ENCODE measurements around the gene DIABLO.
A peak's percentile ranks its signal among the peaks of the same experiment; 100 is the strongest.
"Not testable (repeated sequence)": the region's sequence is repeated elsewhere in the genome, so short reads cannot be mapped to it uniquely, and the experiment has no call there.

Gene DIABLO

DNA sequence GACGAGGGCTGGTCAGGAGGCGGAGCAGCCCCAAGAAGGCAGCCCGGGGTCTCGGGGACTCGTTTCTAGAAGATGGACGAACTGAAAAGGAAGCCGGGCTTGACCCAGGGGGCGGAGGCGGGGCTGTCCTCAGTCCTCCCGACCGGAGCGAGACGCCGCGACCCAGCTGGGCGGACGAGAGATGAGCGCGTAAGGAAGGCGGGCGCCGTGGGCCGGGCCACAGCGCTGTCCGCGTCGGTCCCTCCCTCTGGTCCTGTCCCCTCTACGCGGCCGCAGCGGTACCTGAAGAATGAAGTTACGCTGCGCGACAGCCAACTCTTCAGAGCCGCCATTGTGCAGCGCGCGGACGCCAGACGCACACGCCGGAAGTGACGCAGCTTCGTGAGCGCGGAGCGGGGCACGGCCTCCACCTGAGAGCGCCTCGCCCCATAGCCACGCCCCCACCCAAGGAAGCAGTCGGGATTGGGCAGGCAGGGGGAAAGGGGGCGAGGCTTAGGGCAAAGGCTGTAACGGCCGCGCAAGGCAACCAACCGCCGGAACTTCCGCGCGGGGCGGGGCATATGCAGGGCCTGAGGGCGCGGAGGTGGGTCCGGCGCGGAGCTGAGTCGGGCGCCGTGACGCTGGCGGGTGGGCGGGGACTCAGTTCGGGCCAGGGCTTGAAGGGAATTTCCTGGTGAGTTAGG, at the start of gene DIABLO:
Gene DIABLO, minus strand, starts transcription at position 370 of the 683 bp plus-strand sequence. Its CDS starts 38 bp downstream, at position 332.
- DNase-seq = peak; percentile 100

DNA sequence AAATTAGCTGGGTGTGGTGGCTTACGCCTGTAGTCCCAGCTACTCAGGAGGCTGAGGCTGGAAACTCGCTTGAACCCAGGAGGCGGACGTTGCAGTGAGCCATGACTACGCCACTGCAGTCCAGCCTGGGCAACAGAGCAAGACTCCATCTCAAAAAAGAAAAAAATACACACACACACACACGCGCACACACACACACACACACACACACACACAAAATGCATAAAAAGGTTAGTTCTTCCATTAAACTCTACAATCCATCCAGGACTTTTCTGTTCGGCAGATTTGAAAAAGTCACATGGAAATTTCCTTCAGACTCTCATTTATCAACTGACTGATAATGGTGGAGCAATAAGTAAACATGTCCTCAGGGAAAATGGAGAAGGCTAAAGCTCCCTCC, 49.6 kb upstream of the DIABLO start:
- no peak for DNase-seq

GRCh38 chr12:122266230-122266901, 40.5 kb upstream of the DIABLO start, which contains the start of gene VPS33A:
Gene VPS33A, minus strand, starts transcription at chr12:122266494. Its CDS starts 86 bp downstream, at chr12:122266408.
- DNase-seq = peak; percentile 99

GRCh38 chr12:122265886-122266229, 40.0 kb upstream of the DIABLO start:
- DNase-seq = no peak

DNA sequence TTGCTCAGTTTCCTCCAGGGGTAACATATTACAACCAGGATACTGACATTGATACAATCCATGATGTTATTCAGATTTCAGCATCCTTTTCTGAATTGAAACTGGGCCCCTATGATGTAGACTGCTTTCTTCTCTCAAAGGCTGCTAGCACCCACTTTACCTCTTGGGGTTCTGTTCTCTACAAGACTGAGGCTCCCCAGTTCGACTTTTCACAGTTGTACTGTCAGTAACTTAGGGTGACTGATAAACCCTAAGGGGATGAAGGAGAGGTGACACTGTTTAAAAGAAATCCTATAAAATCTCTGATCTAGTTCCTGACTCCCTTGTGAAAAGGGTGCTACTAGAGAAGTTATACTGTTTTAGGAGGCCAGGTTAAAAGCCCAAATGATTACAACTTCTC, 39.6 kb upstream of the DIABLO start:
- DNase-seq = no peak

DNA sequence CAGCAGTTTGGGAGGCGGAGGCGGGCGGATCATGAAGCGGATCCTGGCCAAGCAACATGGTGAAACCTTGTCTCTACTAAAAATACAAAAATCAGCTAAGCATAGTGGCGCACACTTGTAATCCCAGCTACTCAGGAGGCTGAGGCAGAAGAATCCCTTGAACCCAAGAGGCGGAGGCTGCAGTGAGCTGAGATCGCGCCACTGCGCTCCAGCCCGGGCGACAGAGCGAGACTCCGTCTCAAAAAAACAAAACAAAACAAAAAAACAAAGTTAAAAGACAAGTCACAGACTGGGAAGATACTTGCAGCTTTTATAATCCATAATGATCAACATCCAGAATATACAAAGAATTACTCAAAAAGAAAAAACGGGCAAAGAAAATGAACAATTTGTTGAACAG, 34.9 kb upstream of the DIABLO start:
- DNase-seq = not testable (repeated sequence)

DNA sequence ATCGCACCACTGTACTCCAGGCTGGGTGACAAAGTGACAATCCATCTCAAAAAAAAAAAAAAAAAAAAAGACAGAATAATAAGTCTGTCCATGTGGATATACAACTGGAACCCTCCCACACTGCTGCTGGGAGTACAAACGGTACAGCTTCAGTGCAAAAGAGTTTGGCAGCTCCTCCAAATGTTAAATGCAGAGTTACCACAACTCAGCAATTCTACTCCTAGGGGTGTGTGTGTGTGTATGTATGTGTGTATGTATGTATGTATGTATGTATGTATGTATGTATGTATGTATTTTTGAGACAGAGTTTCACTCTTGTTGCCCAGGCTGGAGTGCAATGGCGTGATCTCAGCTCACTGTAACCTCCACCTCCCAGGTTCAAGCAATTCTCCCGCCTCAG, 33.1 kb upstream of the DIABLO start:
- DNase-seq = not testable (repeated sequence)

DNA sequence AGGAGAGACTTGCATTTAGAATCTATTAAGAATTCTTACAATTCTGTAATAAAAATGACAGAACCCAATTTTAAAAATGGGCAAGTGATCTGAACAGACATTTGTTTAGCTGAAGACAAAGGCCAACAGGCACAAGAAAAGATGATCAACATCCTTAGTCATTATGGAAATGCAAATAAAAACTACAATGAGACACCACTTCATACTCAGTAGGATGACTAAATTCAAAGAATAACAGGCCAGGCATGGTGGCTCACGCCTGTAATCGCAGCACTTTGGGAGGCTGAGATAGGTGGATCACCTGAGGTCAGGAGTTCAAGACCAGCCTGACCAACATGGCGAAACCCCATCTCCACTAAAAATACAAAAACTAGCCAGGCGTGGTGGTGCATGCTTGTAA, 32.6 kb upstream of the DIABLO start:
- not testable (repeated sequence) for DNase-seq

GRCh38 chr12:122250536-122250935, 24.7 kb upstream of the DIABLO start:
- DNase-seq = no peak

GRCh38 chr12:122250047-122250446, 24.2 kb upstream of the DIABLO start:
- DNase-seq = no peak

DNA sequence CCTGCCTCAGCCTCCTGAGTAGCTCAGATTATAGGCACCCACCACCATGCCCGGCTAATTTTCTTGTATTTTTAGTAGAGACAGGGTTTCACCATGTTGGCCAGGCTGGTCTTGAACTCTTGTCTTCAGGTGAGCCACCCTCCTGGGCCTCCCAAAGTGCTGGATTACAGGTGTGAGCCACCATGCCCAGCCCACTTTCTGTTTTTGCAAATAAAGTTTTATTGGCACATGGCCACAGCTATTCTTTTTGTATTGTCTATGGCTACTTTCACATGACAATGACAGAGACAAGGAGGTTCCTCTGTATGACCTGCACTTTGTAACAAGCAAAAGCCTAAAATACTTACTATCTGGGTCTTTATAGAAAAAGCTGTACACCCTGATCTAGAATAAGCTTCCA, 19.7 kb upstream of the DIABLO start:
- DNase-seq = no peak

DNA sequence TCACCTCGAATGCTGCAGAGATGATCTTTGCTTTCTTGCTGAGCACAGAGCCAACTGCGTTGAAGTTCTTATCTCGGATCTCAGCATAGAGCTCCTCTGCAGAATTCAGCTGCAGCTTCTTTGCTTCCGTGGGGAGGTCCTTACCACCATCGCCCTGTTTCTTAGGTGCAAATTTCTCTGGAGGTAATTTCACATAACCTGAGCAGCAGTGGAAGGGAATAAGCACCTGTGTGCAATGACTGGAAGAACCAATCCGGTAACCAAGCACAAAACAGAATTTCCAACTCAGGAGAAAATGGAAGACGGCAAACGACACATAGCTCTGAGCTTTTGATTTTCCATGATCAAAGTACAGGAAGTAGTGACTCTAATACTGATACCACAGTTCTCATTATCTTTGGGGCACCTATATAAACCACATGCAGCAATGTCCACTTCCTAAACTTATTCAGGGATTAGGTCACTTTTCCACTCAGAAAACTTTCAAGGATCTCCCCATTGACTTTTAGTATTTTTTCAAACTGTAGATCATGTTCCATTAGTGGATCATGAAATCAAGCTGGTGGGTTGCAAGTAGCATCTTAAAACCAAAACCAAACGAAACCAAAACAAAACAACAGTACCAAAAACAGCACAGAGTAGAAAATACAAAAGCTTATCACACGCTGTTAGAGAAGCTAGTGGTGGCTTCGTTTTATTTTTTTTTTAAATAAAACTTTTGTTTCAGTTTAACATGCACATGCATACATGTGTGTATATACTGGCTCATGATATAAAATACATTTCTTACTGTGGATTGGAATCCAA, 18.9 kb upstream of the DIABLO start:
- DNase-seq = no peak

DNA sequence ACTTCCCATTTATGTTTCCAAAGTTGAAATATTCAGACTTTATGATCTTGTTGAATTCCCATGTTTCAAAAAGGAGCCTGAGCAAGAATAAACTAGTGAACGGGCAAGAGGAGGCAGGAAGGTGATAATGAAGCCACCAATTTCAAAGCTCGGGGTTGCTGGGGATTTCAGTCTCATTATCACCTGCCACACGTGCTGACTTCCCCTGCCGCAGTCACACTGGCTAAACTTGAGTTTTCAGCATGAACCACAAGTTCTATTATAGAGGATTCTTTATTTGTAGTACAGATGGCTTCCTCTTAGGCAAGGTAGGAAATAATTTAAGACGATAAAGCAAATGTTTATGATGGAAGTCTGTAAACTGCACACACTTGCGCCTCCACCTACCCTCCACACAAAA, 18.1 kb upstream of the DIABLO start:
- no peak for DNase-seq

DNA sequence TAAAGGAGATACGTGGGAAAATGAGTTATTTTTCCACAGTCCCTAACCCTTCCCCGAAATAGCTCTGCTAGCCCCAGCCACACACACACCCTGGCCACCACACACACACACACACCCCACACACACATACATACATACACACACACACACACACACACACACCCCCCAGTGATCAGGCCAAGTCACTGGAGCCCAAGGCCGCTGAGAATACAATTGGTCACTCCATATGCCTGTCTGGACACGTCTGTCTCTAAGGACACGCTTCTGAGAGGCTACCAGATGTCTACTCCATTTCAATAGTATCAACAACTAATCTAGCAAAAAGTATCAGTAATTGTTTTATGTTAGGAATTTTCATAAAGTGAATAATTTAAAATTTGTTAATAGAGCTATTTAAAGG, 13.0 kb upstream of the DIABLO start:
- no peak for DNase-seq

GRCh38 chr12:122235741-122236140, 9.9 kb upstream of the DIABLO start:
- no peak for DNase-seq

GRCh38 chr12:122232691-122233090, 6.8 kb upstream of the DIABLO start:
- no peak for DNase-seq

DNA sequence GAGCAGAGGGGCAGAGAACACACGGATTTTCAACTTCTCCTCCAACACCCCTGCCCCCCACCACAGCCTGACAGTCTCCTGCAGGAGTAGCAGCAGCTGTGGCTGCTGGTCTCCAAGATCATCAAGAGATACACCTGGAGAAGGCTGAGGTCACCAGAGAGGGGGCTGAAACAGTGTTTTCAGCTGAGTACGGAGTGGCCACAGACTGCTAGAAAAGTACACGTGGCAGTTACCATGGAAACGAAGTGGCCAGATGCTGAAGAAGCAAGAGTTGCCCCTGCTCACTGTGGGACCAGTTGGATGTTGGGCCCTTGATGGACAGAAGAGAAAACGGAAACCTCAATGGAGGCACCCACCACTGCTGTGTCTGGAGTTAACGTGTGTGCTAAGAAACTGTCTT, 4.9 kb upstream of the DIABLO start:
- DNase-seq = no peak

- DNase-seq = no peak
These were observed 2.2 kb upstream of the DIABLO start for GRCh38 chr12:122228092-122228491.

DNA sequence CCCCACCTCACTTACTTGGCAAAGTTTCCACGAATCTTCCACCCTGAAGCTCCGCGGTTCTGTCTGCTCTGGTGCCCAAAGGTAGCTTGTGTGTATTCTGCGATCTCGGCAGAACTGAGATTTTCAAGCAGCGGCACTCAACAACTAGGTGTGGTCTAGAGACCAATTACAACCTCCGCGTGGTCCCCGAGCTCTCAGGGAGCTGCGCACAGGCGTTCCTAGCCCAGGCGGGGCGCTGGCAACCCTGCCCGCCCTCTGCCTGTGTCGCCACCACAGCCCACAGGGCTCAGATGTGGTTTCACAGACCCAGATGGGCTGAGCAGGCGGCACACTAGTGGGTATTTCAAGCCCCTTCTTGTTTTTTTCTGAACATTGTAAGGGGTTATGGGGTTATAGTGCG, 1.5 kb upstream of the DIABLO start:
- no peak for DNase-seq

GRCh38 chr12:122226366-122227125, 694 bp upstream of the DIABLO start:
- no peak for DNase-seq

- DNase-seq = no peak
These were observed 9.4 kb downstream of the DIABLO start for GRCh38 chr12:122216445-122216844.

DNA sequence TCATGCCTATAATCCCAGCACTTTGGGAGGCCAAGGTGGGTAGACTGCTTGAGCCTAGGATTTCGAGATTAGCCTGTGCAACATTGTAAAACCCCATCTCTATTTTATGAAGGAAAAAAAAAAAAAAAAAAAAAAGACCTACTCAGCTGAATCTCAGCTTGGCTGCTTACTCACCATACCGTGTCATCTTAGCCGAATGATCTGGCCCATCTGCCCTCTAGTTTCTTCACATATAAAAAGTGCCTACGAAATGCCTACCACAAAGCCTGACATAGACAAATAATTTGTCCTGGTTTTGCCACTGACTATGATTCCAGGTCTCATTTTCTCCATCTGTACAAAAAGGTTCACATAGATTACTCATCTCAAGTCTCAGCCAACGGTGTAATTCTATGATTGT, 10.1 kb downstream of the DIABLO start:
- DNase-seq = no peak

Data from right forelimb (tissue), 1 donor.